ENCODE results near the gene PTGR3. TPM values are rescaled to one million over a fixed set of nuclear protein-coding genes. Genes with fewer than 3 reads are reported as not detected.

Gene PTGR3
- total RNA-seq, 4 donors from 2014 or later, result 9.6 to 27.5 (median 20.1) TPM

DNA sequence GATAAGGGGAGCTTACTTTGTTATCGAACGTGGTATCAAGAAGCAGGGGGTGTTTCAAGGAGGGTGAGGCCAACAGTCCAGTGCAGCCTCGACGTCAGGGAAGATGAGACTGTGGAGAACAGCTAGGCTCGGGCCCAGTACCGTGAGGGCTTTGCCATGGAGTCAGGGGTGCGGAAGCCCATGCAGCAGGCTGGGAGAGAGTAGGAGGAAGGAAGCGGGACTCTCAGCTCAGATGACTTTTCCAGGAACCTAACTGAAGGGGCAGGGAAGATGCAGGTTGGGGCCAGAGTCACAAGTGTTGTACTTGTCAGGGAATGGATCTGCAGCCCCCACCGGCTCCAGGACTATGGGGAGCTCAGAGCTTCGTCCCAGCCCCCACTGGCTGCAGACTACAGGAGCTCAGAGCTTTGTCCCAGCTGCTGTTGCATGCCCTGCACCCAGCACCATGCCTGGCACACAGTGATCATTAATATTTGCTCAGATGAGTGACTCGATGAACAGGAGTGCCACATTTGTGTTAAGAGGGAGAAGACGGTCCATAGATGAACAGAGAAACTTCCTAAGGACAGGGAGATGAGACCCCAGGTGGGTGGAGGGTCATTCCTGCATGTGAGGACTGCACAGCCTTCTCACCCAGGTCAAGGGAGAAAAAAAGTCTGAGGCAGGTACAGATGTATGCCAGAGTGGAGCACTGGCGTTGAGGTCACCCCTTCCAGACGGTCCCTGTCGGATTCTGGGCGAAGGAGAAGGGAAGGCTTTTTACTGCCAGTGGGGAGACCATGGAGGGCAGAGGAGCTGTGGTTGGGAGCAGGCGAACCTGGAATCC is 36.4 kb downstream of the PTGR3 start:
- DNase-seq (ENCODE audit: extremely low spot score), result peak; percentile 83
- Histone ChIP-seq H3K4me1 (peaks cover 9 to 16% (median 12%) of the 10 kb centered on the region in 4 donors), H3K36me3 (no peaks in the 10 kb centered on the region), H3K27me3 (no peaks in the 10 kb centered on the region), H3K4me3 (no peak overlapping the region), H3K9me3 (no peaks in the 10 kb centered on the region), H3K27ac (replicated peaks in 1 of 4) (no peak overlapping the region)
- TF ChIP-seq POLR2AphosphoS5 (IDR thresholded peaks at IDR 0.05) (no peak), EP300 (IDR thresholded peaks at IDR 0.05) (no peak), POLR2A (IDR thresholded peaks at IDR 0.05; ENCODE audit: low read depth) (no peak)
- TF ChIP-seq, protein P1, sequence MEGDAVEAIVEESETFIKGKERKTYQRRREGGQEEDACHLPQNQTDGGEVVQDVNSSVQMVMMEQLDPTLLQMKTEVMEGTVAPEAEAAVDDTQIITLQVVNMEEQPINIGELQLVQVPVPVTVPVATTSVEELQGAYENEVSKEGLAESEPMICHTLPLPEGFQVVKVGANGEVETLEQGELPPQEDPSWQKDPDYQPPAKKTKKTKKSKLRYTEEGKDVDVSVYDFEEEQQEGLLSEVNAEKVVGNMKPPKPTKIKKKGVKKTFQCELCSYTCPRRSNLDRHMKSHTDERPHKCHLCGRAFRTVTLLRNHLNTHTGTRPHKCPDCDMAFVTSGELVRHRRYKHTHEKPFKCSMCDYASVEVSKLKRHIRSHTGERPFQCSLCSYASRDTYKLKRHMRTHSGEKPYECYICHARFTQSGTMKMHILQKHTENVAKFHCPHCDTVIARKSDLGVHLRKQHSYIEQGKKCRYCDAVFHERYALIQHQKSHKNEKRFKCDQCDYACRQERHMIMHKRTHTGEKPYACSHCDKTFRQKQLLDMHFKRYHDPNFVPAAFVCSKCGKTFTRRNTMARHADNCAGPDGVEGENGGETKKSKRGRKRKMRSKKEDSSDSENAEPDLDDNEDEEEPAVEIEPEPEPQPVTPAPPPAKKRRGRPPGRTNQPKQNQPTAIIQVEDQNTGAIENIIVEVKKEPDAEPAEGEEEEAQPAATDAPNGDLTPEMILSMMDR (IDR thresholded peaks at IDR 0.05), result no peak
- intact Hi-C loops (cut with DNase I), result no loop called here
- WGBS, result 86% methylated on average over 17 of the region's 17 CpGs

DNA sequence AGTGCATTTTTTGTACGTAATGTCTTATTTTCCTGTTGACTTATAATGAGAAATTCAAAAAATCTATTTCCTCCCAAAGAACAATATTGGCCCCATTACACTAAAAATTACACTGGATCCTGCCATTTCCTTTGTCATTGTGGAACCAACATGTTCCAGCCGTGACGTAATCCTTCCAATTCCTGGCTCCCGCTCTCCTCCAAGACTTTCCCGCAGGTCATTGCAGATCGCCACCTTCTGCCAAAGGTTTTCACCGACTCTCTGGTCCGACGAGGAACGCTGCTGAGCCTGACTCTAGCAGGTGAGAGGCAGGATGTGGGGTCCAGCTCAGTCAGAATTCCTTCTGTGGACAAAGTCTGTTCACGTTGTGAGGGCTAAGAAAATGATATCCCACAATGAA is 38.0 kb downstream of the PTGR3 start:
- H3K27me3 ChIP-seq, result no peaks in the 10 kb centered on the region
- peak overlapping the region in 2 of 4 donors; percentile 12 to 80 for H3K27ac ChIP-seq (replicated peaks in 1 of 4)
- intact Hi-C loops (cut with DNase I), result no loop called here
- H3K36me3 ChIP-seq, result no peaks in the 10 kb centered on the region
- H3K4me3 ChIP-seq, result no peak overlapping the region
- 77% methylated on average over 11 of the region's 11 CpGs for WGBS
- peak; percentile 86 for DNase-seq (ENCODE audit: extremely low spot score)
- no peaks in the 10 kb centered on the region for H3K9me3 ChIP-seq
- peaks cover 9 to 22% (median 17%) of the 10 kb centered on the region in 4 donors for H3K4me1 ChIP-seq
- TF ChIP-seq POLR2AphosphoS5 (IDR thresholded peaks at IDR 0.05) (peak in 1 of 2 donors; percentile 10), EP300 (IDR thresholded peaks at IDR 0.05) (no peak)

DNA sequence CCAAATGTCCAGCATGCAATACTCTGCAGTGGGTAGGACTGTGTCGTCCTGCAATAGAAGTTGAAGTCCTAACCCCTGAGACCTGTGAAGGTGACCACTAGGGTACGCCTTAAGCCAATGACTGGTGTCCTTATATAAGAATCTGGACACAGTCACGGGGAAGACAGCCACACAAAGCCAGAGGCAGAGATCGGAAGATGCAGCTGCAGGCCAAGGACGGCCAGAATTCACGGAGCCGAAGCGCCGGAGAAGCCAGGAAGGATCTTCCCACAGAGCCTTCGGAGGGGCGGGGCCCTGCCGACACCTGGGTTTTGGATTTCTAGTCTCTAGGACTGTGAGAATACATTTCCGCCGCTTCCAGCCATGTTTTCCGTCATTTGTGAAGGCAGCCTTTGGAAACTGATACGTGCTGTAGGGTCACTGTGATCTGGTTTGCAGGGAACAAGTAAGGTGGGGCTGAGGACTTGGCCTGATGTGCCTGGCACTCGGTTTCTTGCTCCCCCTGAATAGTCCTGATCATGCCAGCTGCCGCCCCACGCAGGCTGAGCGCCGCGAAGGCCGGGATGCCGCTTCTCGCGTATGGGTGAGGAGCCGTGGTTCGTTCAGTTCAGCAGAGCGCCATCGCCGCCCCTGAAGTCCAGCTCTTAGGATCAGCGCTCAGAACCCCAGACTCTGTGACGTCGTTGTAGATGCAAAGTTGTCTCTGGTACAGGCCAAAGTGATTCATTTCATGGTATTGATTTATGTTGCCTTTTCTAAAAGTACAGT is 38.7 kb downstream of the PTGR3 start:
- peak overlapping the region in 3 of 4 donors; percentile 35 to 80 (median 65) for H3K27ac ChIP-seq (replicated peaks in 1 of 4)

DNA sequence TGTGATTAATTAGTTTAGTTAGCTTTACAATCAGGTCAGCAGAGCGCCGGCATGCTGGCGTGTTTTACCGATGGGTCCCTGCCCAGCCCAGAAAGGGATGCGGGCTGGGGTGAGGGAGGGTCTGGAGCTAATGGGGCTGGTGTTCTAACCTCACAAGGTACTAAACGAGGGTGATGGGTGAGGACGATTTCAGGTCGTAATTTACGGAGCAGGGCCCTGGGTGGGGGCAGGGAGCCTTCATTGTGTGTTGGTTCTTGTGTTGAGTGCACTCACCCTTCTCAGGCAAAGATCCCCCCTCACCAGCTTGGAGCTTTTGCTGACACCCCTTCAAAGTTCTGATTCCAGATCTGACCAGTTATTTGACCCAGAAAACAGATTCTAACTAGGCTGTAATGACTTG is 39.5 kb downstream of the PTGR3 start:
- no peaks in the 10 kb centered on the region for H3K27me3 ChIP-seq
- peak; percentile 79 for DNase-seq (ENCODE audit: extremely low spot score)
- H3K4me3 ChIP-seq, result no peak overlapping the region
- H3K36me3 ChIP-seq, result no peaks in the 10 kb centered on the region
- TF ChIP-seq POLR2AphosphoS5 (IDR thresholded peaks at IDR 0.05), result no peak
- TF ChIP-seq, protein P1 (IDR thresholded peaks at IDR 0.05), result no peak
- no peak for TF ChIP-seq EP300 (IDR thresholded peaks at IDR 0.05)
- TF ChIP-seq POLR2A (IDR thresholded peaks at IDR 0.05; ENCODE audit: low read depth), result no peak
- H3K9me3 ChIP-seq, result no peaks in the 10 kb centered on the region
- 87% methylated on average over 8 of the region's 9 CpGs for WGBS
- peaks cover 9 to 22% (median 17%) of the 10 kb centered on the region in 4 donors for H3K4me1 ChIP-seq
- intact Hi-C loops (cut with DNase I), result loop anchor here (10.0 kb wide), 1 partner anchor 515 kb away; no protein-coding TSS in a partner anchor
- H3K27ac ChIP-seq (replicated peaks in 1 of 4), result peak overlapping the region in 2 of 4 donors; percentile 65 to 80

More for the DNA sequence above, 38.7 kb downstream of the PTGR3 start:
- intact Hi-C loops (cut with DNase I), result no loop called here
- H3K36me3 ChIP-seq, result no peaks in the 10 kb centered on the region
- DNase-seq (ENCODE audit: extremely low spot score), result peak; percentile 87
- TF ChIP-seq EP300 (IDR thresholded peaks at IDR 0.05) (no peak), POLR2A (IDR thresholded peaks at IDR 0.05; ENCODE audit: low read depth) (no peak), POLR2AphosphoS5 (IDR thresholded peaks at IDR 0.05) (peak; percentile 18 to 20)
- TF ChIP-seq, protein P1 (IDR thresholded peaks at IDR 0.05), result no peak
- no peaks in the 10 kb centered on the region for H3K9me3 ChIP-seq
- peaks cover 9 to 22% (median 17%) of the 10 kb centered on the region in 4 donors for H3K4me1 ChIP-seq
- WGBS, result 94% methylated on average over 23 of the region's 34 CpGs
- no peak overlapping the region for H3K4me3 ChIP-seq
- H3K27me3 ChIP-seq, result no peaks in the 10 kb centered on the region

DNA sequence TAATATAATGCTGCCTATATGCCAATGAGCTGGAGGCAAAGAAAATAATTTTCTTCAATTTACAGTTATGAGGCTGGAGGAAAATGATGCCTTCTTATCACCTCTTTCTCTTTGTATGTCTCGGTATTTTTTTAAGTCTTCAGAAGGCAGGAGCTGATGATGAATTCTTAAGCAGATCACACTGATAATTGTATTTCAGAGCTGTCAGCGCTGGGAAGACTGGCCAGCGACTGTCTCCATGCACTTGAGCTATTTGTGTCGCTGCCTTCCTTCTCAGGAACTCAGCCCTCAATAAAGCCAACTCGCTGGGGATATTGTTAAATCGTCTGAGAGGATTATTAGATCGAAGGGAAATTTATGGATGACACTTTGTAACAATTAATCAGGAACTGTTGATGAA is 40.3 kb downstream of the PTGR3 start:
- intact Hi-C loops (cut with DNase I), result loop anchor here (10.0 kb wide), 1 partner anchor 514 kb away; no protein-coding TSS in a partner anchor
- H3K27me3 ChIP-seq, result no peaks in the 10 kb centered on the region
- TF ChIP-seq POLR2A (IDR thresholded peaks at IDR 0.05; ENCODE audit: low read depth), result no peak
- TF ChIP-seq, protein P1 (IDR thresholded peaks at IDR 0.05), result no peak
- no peak for TF ChIP-seq EP300 (IDR thresholded peaks at IDR 0.05)
- TF ChIP-seq POLR2AphosphoS5 (IDR thresholded peaks at IDR 0.05), result no peak
- WGBS, result 64% methylated on average over 7 of the region's 7 CpGs
- H3K4me1 ChIP-seq, result peaks cover 9 to 22% (median 17%) of the 10 kb centered on the region in 4 donors
- peak; percentile 8 for DNase-seq (ENCODE audit: extremely low spot score)
- H3K27ac ChIP-seq (replicated peaks in 1 of 4), result peak overlapping the region; percentile 77 to 80 (median 79)
- H3K9me3 ChIP-seq, result no peaks in the 10 kb centered on the region
- no peaks in the 10 kb centered on the region for H3K36me3 ChIP-seq
- peak overlapping the region; percentile 24 to 55 (median 50) for H3K4me3 ChIP-seq

Measured in esophagus muscularis mucosa (tissue), 4 donors.